GM21423 (cell line): Measurements from ENCODE around the gene ARHGEF1.
A peak's percentile ranks its signal among the peaks of the same experiment; 100 is the strongest.
"Not testable (repeated sequence)": the region's sequence is repeated elsewhere in the genome, so short reads cannot be mapped to it uniquely, and the experiment has no call there.

ENCODE experiments used
- ATAC-seq: cut with Tn5 transposase; IDR thresholded peaks from one replicate; pipeline ENCODE4 v1.9.1; 2021; ENCODE audit warnings: mild to moderate bottlenecking, moderate library complexity; ENCODE audit not compliant: unreplicated experiment

ARHGEF1 gene

DNA sequence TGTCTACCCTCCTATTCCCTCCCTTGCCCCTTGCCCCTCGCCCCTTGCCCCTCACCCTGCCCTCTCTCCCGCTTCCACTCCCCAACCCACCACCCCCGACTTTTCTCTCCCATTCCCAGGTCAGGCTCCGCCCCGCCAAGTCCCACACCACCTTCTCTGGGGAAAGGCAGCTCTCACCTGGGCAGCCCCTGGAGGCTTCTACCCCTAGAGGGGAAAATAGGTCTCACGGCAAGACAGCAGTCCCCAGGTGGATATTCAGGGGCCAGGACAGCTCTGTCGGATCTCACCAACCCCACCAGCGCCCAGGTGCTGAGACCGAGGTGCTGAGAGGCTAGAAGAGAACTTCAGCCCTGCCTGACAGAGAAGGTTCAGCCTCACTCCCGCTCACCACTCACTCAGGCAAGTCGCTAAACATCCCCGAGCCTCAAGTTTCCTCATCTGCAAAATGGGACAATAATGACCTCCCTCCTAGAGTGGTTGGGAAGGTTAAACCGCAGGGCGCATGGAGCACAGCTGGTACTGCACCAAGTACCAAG, 46.6 kb downstream of the ARHGEF1 start:
- no peak for ATAC-seq

DNA sequence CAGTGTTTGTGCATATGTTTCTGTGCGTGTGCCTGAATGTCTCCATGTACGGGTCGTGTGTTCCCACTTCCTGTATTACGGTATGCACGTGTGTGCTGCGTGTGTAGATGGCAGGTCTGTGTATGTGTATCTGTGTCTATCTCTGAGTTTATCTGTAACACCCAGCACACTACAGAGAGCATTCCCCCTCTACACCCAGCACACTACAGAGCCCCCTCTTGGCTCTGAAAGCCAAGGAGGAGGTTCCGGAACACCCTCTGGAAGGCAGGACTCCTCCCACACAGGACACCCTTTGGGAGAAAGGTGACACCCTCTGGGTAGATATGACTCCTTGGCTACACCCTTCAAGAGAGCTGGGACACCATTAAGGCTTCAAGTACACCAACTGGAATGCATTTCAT, 47.3 kb downstream of the ARHGEF1 start:
- ATAC-seq, result no peak

DNA sequence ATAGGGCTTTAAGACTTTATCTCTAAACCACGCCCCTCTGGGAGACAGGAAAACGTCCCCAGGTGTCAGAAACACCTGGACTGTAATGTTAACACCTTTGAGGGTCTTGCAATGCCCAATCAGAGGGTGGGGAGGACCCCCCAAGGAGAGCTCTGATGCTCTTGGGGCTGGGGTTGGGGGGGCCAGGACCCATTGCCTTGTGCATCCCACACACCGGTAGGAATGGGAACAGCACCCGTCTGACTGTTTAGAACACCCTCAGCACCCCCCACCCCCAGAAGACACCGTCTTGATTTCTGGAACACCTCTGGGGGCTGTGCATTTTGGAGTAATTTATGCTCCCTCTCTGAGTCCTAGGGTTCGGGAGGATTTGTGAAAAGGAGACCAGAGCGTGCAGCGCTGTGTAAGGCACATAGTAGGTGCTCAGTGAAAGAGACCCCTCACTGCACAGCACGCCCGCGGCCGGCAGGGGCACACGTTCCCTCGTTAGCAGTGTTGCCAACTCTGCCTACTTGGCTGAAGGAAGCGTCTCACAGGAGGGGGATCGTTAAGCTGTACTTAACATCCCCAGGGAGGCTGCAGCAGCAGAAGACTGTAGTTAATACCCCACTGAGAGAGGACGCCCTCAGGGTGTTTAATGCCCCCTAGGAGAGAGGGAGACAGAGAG, 48.1 kb downstream of the ARHGEF1 start:
- no peak for ATAC-seq

DNA sequence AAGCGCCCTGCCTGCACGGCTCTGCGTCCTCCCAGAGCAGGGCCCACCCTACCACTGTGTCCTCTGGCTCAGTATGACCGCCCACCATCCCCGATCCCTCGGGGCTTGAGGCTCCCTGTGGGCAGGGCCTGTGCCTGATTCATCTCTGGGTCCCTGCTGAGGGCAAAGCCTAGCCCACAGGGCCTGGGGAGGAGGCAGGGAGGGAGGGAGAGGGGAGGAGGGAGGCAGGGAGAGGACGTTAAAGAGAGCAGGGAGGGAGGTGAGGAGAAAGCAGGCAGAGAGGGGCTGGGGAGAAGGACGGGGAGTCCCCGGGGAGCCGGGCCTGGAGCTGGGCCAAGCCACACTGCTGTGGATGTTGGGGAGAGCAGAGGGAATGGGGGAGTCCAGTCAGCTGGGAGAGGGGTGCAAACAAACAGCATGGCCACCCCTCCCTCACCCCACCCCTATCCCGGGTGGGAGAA, 49.3 kb downstream of the ARHGEF1 start:
- ATAC-seq, result no peak

DNA sequence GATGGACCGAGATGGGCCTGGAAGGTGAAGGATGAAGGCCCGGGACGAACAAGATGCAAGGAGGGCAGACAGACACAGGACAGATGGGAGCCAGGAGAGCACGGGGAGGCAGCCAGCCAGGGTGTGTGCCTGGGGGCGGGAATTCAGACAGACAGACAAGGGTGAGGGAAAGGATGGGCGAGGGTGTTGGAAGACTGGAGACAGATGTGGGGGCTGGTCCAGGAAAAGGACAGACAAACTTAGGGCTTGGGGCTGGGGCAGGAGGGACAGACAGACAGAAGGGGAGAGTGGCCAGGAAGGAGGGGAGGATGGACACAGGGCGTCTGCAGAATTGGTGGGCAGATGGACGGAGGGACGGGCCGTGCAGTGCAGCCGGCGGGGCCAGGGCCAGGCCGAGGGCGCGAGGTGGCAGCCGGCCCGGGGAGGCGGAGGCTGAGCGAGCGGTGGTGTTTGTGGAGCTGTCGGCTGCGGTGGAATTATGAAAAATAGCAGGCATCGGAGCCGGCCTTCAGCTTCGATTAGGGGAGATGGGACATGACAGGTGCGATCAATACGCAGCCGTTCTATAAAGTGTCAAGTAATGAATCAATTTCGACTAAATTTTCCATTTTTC, 49.8 kb downstream of the ARHGEF1 start:
- ATAC-seq, result no peak

DNA sequence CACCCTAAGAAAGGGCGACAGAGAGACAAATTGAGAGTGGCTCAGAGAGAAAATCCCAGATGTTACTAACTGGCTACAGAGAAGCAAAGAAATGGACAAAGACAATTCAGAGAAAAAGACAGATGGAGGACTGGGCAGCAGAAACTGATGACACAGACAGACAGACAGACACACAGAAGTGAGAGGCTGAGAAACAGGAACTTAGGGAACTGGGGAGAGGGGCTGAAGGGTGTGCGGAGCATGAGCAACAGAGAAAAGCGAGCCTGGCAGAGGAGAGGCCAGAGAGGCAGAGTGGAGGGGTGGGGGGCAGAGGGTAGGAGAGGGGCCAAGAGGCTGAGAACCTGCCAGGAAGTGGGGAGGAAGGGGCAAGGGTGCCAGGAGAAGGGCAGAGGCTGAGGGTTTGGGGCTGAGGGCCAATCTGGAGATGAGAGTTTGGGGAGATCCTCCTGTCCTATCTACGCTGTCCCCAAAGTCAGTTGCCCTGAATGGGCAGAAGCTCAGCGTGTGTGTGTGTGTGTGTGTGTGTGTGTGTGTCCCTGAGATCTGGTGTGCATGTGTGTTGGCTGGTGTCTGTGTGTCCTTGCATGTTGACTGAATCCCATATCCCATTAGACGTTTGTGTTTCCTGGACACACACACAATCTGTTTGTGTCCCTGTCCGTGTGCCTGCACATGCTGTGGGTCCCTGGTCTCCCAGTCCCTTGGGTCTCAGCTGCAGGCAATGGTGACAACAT, 50.9 kb downstream of the ARHGEF1 start:
- no peak for ATAC-seq

DNA sequence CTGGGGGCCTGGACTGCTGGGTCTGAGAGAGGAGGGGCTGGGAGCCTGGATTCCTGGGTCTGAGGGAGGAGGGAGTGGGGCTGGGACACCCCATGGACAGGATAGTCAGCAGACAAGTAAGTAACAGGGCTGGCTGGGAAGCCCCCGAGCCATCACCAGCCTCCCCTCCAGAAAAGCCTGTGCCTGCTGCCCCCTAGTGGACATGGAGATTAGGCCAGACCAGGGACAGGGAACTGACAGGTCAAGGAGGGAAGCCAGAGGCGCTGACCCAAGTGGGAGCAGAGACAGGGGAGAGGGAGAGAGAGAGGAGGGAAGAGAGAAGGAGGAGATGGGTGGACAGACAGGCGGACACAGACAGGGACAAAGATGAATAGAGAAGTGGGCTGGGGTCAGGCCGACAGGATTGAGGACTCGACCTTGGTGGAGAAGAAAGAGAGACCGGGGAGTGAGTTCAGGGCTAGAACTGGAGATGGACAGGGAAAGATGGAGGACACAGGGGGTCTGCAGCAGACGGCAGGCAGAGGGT, 51.9 kb downstream of the ARHGEF1 start:
- no peak for ATAC-seq

DNA sequence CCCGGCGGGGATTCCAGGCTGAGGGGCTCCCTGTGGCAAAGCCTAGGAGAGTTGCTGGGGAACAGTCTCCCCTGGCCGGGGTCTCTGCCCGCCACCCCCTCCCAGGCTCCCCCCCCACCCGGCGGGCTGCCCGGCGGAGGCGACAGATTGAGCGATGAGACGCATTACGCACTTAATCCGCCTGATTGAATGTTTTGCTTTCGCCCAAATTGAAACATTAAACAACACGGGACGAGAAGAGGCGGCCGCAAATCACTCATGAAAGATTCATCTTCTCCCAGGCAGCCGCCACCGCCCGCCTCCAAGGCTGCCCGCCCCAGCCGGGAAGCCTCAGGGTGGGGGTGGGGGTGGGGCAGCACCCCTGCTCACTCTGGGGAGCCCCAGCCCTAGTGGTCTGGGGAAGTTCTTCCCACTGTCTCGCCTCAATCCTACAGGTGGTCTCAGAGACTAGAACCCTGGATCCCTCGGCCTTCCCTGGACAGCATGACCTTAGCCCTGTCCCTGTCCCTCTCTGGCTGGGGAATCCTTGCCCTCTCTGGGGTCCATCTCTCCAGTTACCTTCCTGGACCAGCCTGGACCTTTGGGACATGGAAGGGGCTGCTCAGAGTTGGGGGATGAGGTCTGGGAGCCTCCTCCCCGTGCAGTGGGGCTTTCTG, 52.9 kb downstream of the ARHGEF1 start:
- ATAC-seq, result no peak

DNA sequence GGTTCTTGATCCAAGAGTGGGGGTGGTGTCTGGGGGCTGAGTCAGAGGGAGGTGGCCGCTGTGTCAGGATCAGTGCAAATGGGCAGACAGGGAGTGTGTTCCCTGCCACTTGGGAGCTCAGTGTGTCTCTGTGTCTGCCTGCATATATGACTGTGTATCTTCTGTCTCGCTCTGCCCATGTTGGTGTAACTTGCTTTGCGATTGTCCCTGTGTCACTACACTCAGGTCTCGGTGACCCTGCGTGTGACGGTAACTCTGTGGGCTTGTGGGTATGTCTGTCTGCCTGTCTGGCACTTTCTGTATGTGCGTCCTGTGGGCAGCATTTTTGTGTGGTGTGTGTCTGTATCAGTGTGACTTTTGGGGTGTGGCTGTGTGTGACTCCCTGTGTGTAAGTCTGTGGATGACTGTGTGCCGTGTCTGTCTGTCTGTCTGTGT, 53.4 kb downstream of the ARHGEF1 start:
- no peak for ATAC-seq

DNA sequence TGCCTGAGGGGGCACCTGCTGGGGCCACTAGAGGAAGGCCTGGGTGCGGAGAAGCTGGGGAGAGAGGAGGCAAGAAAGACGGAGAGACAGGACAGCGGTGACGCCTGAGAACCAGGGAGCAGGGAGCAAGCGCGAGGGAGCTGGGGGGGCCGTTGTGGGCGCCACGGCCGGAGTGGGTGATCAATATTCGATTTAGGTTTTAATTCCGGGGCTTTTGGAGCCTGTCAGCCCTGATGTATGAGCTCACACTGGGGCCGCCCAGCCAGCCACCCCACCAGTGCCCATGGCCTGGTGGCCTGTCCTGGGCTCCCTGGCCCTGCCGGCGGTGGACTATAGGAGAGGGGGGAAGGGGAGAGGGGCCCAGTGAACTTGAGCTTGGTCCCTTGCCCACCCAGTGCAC, 54.0 kb downstream of the ARHGEF1 start:
- ATAC-seq, result no peak

DNA sequence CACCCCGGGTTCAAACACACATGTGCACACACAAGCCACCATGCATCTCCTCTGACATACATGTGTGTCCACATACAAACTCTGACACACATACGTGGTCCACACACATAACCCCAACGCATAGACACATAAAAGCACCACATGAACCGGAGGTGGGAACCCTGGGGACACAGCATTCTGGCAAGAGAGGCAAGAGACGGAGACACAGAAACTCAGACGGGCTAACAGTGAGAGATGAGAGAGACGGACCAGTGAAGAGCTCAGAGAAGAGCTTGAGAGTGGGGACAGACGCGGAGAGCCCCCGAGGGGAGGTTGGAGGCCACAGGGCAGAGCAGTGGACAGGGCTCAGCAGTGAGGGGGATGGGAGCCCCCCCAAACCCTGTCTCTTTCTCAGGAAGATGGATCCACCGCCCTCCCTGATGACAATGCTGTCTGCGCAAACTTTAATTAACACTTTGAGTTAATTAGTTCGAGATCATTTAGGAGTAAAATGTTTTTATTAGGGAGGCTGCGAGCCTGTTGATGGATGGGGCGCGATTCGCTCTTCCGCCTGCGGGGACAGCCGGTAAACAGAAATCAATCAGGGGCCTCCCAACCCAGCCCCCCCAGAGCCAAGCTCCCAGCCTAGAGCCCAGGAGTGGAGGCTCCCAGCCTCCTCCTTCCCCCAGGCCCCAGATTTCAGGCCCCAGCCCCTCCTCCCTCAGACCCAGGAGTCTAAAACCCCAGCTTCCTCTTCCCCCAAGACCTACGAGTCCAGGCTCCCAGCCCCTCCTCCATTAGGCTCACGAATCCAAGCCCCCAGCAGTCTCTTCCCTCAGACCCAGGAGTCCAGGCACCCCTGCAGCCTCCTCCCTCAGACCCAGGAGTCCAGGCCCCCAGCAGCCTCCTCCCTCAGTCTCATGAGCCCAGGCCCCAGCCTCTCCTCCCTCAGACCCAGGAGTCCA, 54.8 kb downstream of the ARHGEF1 start:
- no peak for ATAC-seq

DNA sequence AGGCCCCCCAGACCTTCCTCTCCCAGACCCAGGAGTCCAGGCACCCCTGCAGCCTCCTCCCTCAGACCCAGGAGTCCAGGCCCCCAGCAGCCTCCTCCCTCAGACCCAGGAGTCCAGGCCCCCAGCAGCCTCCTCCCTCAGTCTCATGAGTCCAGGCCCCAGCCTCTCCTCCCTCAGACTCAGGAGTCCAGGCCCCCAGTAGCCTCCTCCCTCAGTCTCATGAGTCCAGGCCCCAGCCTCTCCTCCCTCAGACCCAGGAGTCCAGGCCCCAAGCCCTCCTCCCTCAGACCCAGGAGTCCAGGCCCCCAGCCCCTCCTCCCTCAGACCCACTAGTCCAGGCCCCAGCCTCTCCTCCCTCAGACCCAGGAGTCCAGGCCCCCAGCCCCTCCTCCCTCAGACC, 56.2 kb downstream of the ARHGEF1 start:
- ATAC-seq, result not testable (repeated sequence)

DNA sequence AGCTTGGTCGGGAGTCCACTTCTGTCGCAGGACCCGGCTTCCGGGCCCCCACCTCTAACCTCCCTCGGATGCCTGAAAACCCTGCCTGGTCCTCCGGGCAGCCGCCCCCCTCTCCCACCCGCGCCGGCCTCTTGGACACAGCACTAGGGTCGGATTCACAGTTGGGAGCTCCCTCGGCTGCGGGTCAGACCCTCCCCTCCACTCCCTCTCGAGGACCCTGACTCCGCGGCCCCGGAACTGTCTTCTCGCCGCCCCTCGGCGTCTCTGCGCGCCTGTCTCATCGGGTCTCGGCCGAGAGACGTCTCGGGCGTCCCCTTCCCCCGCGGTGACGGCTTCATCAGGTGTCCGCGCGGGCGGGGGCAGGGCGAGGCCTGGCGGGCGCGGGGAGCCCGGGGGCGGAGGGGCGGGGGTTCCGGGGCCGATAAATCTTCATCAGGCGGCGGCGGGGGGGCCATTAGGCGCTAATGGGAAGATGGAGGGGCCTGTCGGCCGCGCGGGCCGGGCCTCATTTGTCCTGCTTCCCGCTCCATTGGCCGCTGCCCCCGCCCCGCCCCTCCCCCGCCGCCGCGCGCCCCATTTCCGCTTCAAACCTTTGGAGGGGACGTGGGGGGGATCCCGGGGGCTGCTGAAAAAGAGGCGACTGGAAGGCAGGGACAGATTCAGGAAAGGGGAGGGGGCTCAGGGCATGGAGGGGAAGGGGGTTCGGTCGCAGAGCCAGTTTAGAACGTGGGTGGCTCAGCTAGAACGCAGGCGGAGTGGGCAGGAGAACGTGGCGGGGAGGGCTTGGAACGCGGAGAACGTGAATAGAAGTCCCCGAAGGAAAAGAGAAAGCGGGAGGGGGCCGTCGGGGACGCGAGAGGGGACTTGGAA, 57.1 kb downstream of the ARHGEF1 start:
- no peak for ATAC-seq

DNA sequence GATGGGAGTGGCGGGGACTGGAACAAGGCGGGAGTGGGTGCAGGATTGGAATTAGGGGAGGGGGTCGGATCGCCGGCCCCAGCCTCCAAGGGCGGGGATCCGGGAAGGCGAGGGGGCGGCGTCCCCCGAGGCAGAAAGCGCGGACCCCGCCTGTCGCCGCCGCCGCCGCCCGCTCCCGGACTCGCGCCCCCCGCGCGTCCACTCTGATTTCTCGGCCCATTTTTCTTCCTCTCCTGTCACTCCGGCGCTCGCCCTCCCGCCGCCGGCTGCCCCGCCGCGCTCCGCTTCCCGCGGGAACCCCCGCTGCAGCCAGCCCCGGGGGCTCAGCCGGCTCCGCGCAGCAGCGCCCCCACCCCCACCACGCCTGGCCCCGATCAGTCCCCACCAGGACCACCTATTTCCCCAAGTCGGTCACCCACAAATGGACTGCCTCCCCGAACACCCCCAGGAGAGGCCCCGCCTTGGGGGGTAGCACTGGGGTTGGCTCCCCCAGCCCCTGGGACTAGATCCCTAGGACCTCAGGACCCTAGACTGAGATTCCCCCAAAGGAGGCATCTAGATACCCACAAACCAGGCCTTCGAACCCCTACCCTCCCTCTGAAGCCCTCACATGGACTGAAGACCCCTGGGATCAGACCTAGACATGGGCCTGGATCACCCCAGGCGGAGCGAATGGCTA, 57.9 kb downstream of the ARHGEF1 start:
- ATAC-seq, result no peak

DNA sequence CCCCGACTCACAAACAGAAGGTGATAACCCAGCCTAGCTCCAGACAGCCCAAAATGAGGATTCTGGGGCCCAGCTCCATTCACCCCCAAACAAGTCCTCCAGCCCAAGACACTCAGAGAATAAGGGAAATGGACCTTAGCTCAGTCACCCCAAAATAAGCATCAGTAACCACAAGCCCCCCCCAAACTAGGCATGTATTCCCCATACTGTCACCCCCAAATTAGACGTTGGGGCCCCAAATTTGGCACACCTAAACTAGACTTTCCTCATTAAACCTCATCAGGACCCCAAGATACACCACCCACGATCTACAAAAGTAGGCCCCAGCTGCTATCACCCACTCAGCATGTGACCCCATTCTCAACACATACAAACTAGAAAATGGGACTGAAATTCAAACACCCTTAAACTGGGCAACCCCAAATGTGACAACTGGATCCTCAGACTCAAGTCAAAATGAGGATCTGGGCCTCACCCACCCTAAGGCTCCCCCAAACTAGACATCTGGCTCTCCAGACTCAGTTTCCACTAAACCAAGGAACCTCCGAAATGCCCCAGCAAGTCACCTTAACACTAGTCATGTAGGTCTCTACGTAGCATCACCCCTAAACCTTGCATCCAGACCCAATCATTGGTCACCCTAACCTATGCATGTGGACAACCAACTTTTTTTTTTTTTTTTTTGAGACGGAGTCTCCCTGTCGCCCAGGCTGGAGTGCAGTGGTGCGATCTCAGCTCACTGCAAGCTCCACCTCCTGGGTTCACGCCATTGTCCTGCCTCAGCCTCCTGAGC, 58.6 kb downstream of the ARHGEF1 start:
- ATAC-seq, result no peak

DNA sequence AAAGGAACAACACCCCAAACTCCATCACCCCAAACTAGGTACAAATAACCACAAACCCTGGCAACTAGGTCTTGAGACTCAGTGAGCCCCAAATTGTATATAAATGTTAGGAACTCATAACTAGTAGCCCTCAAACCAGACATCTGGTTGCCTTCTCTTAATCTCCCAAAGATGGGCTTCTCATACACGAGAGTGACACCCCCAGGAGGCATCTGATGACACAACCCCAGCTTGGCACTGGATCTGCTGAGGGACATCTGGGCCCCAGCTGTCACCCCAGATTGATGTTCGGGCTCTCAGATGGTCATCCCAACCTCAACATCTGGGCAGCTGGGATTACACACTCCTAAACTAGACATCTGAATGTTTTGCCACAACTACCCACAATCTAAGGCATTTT, 61.4 kb downstream of the ARHGEF1 start:
- no peak for ATAC-seq

DNA sequence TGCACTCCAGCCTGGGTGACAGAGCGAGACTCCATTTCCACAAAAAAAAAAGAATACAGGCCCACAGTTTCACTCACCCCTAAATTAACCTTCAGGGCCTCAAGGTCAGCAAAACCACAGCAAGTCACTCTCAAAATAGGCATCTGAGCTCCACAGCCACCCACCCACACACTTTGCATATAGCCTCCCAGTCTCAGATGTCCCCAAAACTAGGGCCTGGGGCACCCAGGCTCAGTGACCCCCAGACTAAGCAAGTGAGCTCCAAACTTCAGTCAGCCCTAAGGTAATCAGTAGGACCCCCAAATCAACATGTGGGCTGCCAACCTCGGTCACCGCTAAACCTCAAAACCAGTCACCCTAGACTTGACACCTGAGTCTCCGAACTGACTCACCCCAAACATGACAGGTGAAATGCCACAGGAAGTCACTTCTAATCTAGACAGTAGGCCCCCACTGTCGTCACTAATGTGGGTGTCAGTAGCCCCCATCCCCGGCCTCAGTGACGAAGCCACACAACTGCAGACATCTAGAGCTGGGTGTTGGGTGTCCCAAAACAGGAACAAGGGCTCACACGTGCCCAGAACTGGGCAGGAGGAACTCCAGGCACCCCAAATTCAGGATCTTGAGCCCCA, 62.3 kb downstream of the ARHGEF1 start:
- ATAC-seq, result peak; percentile 85
